NCI-H748 treated with DMSO at 0.1 percent for 48 hours (cell line): ENCODE data around the gene AANAT.

Source experiments
- DNase-seq: peaks from one replicate; lab custom pipeline; 2025; lab: John Stamatoyannopoulos, UW

The AANAT gene

DNA sequence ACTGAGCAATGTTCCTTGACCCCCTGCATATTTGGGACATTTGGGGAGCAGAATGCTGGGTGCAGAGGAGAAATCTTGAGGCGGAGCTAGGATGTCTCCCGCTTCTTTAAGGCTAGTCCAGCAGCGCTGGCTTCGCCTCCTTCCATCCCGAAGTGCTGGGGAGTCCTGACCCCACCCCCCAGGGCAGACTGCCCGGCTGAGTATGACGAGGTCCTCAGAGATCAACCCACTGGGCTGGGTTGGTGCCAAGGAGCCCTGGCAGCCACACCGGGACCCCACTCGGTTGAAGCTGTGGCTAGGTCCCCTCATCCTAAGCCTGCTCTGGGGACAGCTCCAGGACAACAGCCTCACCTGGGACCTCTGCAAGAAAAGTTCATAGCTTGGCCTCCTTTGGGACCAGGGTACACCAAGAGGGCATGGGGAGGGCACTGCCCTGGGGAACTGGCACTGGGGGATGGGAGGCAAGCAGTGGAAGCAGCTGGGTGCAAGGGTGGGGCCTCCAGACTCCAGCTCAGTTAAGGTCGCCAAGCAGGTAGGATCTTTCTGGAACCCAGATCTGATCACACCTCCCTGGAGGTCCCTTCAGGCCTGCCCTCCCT lies 22.8 kb downstream of the AANAT start:
- no peak for DNase-seq

DNA sequence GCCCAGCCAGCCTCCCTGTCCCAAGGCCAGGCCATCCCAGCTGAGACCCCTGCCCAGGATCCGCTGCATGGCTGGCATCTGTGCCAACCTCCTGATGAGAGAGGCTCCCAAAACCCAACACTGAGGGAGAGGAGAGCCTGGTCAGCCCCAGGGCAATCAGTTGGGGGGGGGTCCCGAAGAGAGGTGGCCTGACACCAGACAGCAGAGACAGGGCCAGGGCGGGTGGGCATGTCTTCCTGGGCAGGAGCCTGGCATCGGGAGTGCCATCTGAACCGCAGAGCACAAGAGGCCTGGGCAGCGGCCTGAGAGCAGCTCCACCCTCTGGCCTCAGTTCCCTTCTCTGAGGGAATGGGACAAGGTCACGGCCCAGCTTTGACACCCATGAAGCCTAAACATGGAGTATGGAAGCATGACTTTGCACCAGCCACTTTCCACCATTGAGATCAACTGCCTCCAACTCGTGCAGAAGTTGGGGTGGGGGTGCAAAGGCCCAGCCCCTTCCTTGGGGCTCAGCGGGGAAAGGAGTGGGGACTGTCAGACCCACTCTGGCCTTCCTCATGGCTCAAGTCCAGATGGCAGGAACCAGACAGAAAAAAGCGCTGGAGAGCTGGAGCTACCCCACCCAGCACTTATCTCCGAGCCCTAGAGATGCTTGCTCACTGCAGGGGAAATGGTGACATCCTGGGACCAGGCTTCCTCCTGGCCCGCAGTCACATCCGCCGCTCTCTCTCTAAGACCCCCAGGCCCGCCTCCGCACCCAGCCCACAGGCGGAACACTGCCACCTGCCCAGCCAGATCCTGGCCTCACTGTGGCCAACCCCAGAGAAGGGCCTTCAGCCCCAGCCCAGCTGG lies 24.1 kb downstream of the AANAT start:
- no peak for DNase-seq

- DNase-seq: no peak
Observed at GRCh38 chr17:76492123-76492988, 25.0 kb downstream of the AANAT start.

- DNase-seq: no peak
Observed at GRCh38 chr17:76492989-76493501, 25.6 kb downstream of the AANAT start.

DNA sequence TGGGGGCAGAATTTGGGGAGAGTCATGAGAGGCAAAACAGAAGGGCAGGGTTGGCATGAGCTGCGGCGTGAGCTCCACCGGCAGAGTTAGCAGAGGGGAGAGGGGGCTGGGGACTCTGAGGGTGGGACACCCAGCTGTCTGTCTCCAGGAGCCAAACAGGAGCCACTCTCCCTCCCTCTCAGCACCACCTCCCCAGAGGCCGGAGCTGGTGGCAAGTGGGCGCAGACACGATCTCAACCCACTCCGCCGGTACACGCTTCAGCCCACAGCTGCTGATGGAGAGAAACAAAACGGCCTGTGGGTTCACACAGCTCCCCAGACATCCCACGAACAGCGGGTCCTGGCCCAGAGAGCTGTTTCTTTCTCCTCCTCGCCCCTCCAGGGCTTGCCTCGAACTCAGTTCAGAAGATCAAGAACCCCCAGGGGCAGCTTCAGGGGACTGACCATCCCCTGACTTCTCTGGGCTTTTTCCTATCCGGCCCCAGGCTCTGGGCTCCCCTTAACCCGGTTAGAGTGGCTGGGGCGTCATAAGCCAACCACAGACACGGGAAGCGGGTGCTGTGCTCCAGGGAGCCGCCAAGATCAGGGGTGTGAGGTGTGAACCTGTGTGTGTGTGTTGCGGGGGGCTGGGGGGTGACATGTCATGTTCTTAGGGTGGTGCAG lies 26.2 kb downstream of the AANAT start:
- no peak for DNase-seq

GRCh38 chr17:76495663-76496400 lies 28.4 kb downstream of the AANAT start:
- no peak for DNase-seq

- DNase-seq: no peak
Observed at GRCh38 chr17:76496464-76496863, 29.1 kb downstream of the AANAT start.

- DNase-seq: no peak
Observed at GRCh38 chr17:76497699-76497978, 30.2 kb downstream of the AANAT start.

DNA sequence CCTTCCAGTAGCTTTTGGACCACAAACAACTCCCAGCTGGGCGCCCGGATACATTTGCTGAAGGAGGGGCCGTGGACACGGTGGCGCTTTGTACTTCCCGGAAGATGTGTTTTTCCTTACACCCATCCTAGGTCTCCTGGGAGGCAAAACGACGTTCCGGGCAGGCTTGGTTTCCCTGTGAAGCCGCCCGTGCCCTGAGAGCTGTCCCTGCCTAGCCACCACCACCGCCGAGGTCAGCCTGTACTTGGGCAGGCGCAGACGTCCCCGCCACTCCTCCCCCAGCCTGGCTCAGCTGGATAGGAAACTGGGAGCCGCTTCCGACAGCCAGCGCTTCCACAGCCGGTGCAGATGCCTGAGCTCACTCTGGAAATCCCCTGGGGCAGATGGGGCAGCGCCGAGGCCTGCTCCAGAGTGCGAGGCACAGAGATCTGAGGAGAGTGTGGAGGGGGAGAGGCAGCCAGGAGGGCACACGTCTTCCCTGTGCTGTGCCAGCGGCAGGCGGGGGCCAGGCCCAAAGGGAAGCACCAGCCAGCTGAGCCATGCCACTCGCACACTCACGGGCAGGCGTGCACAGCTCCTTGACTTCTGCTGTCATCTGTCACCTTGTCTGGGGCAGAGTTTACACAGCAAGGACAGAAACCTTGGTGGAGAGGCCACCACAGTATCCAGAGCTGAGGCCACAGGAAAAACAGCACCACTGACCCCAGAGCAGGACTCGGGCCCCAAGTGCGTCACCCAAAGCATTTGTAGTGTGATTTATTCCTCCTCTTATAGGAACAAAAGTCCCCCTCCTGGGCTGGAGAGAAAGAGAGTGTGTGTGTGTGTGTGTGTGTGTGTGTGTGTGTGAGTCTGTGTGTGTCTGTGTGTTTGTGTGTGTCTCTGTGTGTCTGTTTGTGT lies 30.8 kb downstream of the AANAT start:
- no peak for DNase-seq

DNA sequence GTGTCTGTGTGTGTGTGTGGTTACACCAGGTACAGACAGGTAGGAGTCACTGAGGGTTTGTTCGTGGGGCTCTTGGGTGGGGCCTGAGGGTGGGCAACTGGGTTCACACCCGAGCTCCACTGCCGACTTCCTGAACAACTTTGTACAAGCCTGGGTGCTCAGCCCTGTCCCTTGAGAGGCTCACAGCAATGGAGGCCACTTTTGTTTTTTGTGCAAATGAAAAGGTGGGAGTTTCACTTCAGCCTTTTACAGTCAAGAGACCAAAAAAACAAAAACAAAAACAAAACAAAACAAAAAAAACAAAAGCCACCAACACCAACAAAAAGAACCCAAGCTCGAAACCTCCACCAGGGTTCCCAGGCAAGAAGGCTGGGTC lies 31.5 kb downstream of the AANAT start:
- DNase-seq: no peak

DNA sequence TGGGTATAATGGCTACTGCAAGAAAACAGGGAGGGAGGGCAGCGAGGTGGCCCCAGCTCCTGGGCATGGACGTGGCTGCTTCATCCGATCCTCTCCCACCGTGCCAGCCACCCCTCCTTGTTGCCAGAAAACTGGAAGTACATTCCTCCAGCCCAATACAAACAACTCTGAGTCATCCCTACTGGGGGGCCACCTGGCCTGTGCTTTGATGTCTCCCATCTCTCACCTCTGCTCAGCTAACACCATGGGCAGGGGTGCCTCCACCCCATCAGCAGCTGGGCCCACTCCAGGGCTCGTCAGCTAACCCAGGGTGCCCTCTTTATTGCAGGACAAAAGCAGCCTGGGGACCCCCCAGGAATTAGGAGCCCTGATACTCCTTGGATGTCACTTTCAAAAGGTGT lies 31.9 kb downstream of the AANAT start:
- DNase-seq: no peak

DNA sequence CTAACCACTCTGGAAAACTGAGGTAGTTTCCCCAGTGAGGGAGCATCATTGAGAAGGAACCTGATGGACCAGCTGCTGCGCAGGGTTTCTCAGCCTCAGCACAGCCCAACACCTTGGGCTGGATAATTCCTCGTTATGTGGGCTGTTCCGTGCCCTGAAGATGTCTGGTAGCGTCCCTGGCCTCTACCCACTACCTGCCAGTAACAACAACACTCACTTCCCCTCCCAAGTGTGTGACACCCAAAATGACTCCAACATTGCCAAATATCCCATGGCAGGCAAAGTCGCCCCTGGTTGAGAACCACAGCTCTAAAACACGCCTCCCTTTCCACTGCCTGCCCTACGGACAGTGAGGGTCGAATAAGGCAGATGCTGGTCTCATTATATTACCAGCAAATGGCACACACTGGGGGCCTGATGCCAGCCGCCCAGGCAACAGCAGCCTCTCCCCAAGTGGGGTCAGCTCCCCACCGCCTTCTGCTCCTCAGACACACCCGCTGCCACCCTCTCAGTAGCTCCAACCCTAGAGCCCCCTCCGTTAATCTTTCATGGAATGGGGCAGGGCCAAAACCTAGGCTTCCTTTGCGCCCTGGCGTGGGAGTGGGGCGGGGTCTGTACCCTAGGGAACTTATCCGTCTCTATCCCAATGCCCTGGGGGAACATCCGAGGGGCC lies 32.8 kb downstream of the AANAT start:
- DNase-seq: no peak

DNA sequence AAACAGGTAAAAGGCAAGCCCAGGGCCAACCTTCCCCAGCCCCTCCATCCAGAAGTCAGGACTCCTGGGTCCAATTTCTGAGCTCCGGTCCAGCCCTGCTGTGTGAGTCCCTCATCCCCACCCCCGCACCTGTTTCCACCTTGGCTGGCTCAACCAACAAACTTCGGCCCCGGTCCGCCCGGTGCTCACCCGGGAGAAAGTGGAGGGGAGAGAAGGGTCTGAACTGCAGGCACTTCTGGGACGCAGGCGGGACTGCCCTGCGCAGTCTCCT lies 33.3 kb downstream of the AANAT start:
- DNase-seq: no peak

GRCh38 chr17:76501018-76501826 lies 33.8 kb downstream of the AANAT start, which contains the start of gene RHBDF2:
Gene RHBDF2 (minus strand): TSS chr17:76501423. CDS start chr17:76481524, 19,899 bp downstream.
- DNase-seq: peak; percentile 27

GRCh38 chr17:76501827-76502307 lies 34.5 kb downstream of the AANAT start:
- no peak for DNase-seq

GRCh38 chr17:76502341-76503211 lies 35.2 kb downstream of the AANAT start:
- no peak for DNase-seq

DNA sequence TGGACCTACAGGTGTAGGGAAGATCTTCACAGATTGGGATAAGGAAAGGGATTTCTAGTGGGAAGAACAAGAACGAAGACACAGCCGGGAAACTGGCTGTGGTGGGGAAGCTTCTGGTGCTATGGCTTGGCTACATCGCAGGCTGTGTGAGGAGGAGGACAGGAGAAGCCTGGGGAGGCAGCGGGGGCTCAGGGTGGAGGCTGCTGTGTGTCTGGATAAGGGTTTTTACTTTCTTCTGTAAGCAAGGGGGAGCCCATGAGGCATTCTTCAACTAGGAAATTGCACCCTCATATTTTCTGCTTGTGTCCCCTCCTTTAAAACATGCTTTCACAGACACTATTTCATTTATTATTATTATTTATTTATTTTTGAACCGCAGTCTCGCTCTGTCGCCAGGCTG lies 36.7 kb downstream of the AANAT start:
- no peak for DNase-seq
